ENCODE results near the gene LMO1. TPM values are rescaled to one million over a fixed set of nuclear protein-coding genes. Genes with fewer than 3 reads are reported as not detected.

LMO1 gene
- total and polyA plus RNA-seq, 2 of the 8 experiments (the other 6 are each of a cell fraction or from before 2014, with no cell fraction given): 0.17 TPM; not detected in 1

- TF ChIP-seq RAD21 (IDR thresholded peaks at IDR 0.05 in 1 of 2, conservative IDR thresholded peaks at IDR 0.05 in 1 of 2; ENCODE audit: low read depth in 2 of 2, low read length in 2 of 2): no peak
Measured at GRCh38 chr11:8237453-8237852, 26.2 kb downstream of the LMO1 start (continued).
